Measurements from ENCODE around the gene PLXNA1.

The PLXNA1 gene

GRCh38 chr3:126983276-126983652 lies 349 bp downstream of the PLXNA1 start:
- TF ChIP-seq CTCF (IDR thresholded peaks at IDR 0.05) (no peak), ZFX (IDR thresholded peaks at IDR 0.05; ENCODE audit: borderline replicate concordance) (no peak)
- H3K27ac ChIP-seq: peak overlapping the region; percentile 41

GRCh38 chr3:126983653-126984390 lies 907 bp downstream of the PLXNA1 start:
- TF ChIP-seq CTCF (IDR thresholded peaks at IDR 0.05) (no peak), ZFX (IDR thresholded peaks at IDR 0.05; ENCODE audit: borderline replicate concordance) (no peak)
- H3K27ac ChIP-seq: peak overlapping the region; percentile 41

- TF ChIP-seq ZFX (IDR thresholded peaks at IDR 0.05; ENCODE audit: borderline replicate concordance) (no peak), CTCF (IDR thresholded peaks at IDR 0.05) (no peak)
- no peak overlapping the region for H3K27ac ChIP-seq
Measured at GRCh38 chr3:126984391-126985131, 1.6 kb downstream of the PLXNA1 start.

- no peak overlapping the region for H3K27ac ChIP-seq
- TF ChIP-seq ZFX (IDR thresholded peaks at IDR 0.05; ENCODE audit: borderline replicate concordance) (no peak), CTCF (IDR thresholded peaks at IDR 0.05) (no peak)
Measured at GRCh38 chr3:126985132-126985985, 2.4 kb downstream of the PLXNA1 start.

- H3K27ac ChIP-seq: no peak overlapping the region
- TF ChIP-seq CTCF (IDR thresholded peaks at IDR 0.05): no peak
- no peak for TF ChIP-seq ZFX (IDR thresholded peaks at IDR 0.05; ENCODE audit: borderline replicate concordance)
Measured at GRCh38 chr3:126986001-126986400, 3.1 kb downstream of the PLXNA1 start.

- no peak for TF ChIP-seq CTCF (IDR thresholded peaks at IDR 0.05)
- TF ChIP-seq ZFX (IDR thresholded peaks at IDR 0.05; ENCODE audit: borderline replicate concordance): no peak
Measured at GRCh38 chr3:126987129-126987528, 4.2 kb downstream of the PLXNA1 start.

More at GRCh38 chr3:126987129-126987528, 4.2 kb downstream of the PLXNA1 start:
- no peak overlapping the region for H3K27ac ChIP-seq

Measured in 22Rv1 (cell line).